Endothelial cell (in vitro differentiated cells): ENCODE measurements around the gene WDR18. TPM values are rescaled to one million over a fixed set of nuclear protein-coding genes. Genes with fewer than 3 reads are reported as not detected.

Experiments used
- DNase-seq: peaks from one replicate; pipeline ENCODE4 v3.0.0; 2021; ENCODE audit warnings: low spot score
- H3K27ac Mint-ChIP-seq: one replicate; pipeline ENCODE4 v1.8.0; 2021; ENCODE audit warnings: mixed read lengths, inconsistent platforms; ENCODE audit not compliant: unreplicated experiment
- H3K27me3 Mint-ChIP-seq: one replicate; pipeline ENCODE4 v1.8.0; 2021; ENCODE audit warnings: mild to moderate bottlenecking, moderate library complexity, mixed read lengths, inconsistent platforms; ENCODE audit not compliant: unreplicated experiment
- H3K36me3 Mint-ChIP-seq: one replicate; pipeline ENCODE4 v1.8.0; 2021; ENCODE audit warnings: mild to moderate bottlenecking, low read depth, mixed read lengths, inconsistent platforms; ENCODE audit not compliant: unreplicated experiment
- H3K4me1 Mint-ChIP-seq: one replicate; pipeline ENCODE4 v1.8.0; 2021; ENCODE audit warnings: mild to moderate bottlenecking, mixed read lengths, inconsistent platforms; ENCODE audit not compliant: unreplicated experiment
- H3K4me3 Mint-ChIP-seq: one replicate; pipeline ENCODE4 v1.8.0; 2021; ENCODE audit warnings: mild to moderate bottlenecking, mixed read lengths, inconsistent platforms; ENCODE audit not compliant: unreplicated experiment
- H3K9me3 Mint-ChIP-seq: one replicate; pipeline ENCODE4 v1.8.0; 2021; ENCODE audit warnings: mixed read lengths, inconsistent platforms; ENCODE audit not compliant: unreplicated experiment
- total RNA-seq: library from RNA; stranded (reverse); fragmentation: NEBNext Ultra II Directional; extraction: Animal tissue kit (Norgen Biotek cat#: 25700); gene quantifications from one replicate; pipeline ENCODE4 v1.2.1, GENCODE V29; 2021; ENCODE audit not compliant: unreplicated experiment
- TF ChIP-seq, protein P1 (sequence below): fragments of 200-600 bp; sonication (generic); IDR thresholded peaks from one replicate; pipeline ENCODE4 v1.5.0; 2021; ENCODE audit warnings: antibody characterized with exemption; ENCODE audit not compliant: unreplicated experiment

The WDR18 gene
- total RNA-seq, 1 donor from 2014 or later = 53.1 TPM

DNA sequence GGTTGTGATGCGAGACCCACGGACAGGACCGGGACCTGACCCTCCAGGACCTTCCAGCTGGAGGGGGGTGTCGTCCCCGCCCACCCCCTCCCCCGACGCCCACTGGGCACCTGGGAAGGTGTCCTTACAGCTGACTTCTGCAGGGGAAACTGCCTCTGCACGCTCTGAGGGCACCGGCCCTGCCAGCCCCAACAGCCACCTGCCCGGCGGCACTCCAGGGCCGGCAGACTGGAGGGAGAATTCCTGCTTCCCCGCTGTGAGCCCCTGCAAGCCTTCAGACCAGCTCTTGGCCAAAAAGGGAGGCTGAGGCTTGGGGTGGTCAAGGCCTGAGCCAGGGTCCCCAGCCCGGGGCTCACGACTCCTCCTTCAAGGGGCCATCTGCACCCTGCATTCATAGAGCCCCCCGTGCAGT lies 43.5 kb downstream of the WDR18 start:
- Mint-ChIP-seq H3K4me1 (peaks cover 5% of the 10 kb centered on the region), H3K27ac (no peak overlapping the region), H3K4me3 (peak overlapping the region; percentile 96), H3K36me3 (no peaks in the 10 kb centered on the region), H3K9me3 (no peaks in the 10 kb centered on the region), H3K27me3 (peaks cover 11% of the 10 kb centered on the region)
- TF ChIP-seq, protein P1, sequence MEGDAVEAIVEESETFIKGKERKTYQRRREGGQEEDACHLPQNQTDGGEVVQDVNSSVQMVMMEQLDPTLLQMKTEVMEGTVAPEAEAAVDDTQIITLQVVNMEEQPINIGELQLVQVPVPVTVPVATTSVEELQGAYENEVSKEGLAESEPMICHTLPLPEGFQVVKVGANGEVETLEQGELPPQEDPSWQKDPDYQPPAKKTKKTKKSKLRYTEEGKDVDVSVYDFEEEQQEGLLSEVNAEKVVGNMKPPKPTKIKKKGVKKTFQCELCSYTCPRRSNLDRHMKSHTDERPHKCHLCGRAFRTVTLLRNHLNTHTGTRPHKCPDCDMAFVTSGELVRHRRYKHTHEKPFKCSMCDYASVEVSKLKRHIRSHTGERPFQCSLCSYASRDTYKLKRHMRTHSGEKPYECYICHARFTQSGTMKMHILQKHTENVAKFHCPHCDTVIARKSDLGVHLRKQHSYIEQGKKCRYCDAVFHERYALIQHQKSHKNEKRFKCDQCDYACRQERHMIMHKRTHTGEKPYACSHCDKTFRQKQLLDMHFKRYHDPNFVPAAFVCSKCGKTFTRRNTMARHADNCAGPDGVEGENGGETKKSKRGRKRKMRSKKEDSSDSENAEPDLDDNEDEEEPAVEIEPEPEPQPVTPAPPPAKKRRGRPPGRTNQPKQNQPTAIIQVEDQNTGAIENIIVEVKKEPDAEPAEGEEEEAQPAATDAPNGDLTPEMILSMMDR = no peak
- no peak for DNase-seq

DNA sequence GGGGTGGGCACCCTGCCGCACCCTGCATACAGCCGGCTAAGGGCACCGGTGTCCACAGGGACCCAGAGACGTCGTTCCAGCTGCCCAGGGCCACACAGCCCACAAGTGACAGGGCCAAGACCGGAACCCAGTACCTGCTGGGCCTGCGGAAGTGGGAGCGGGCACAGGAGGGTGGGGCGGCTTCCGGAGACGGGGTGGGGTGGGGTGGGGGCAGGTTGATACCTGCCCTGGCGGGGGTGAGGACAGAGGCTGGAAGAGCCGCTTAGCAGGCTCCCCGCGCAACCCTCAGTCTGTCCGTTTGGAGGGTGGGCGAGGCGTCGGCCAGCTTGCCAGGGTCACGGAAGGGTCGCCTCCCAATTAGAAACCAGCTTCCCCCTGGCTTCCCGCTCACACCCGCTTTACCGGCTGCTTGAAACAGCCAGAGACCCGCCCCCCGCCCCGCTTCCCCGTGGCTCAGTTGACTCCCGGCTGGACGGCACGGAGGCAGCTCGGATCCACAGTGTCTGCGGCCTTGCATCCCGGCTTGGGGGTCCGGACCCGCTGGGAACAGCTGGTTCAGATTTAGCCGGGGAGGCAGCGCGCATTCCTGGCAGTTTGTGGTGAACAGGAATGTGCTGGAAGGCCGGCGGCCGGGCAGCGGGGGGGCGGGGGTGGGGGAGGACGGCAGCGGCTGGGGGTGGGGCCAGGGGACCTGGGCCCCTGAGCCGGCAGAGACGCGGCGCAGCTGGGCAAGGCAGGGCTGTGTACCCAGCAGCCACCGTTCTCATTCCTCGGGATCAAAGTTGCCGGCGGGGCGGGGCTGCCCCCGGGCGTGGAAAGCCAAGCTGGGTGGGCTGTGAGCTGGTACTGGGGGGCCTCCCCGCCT lies 44.1 kb downstream of the WDR18 start:
- H3K27me3 Mint-ChIP-seq = peaks cover 16% of the 10 kb centered on the region
- no peak overlapping the region for H3K27ac Mint-ChIP-seq
- peaks cover 5% of the 10 kb centered on the region for H3K4me1 Mint-ChIP-seq
- H3K4me3 Mint-ChIP-seq = peak overlapping the region; percentile 88
- peaks cover 2% of the 10 kb centered on the region for H3K36me3 Mint-ChIP-seq
- no peaks in the 10 kb centered on the region for H3K9me3 Mint-ChIP-seq
- TF ChIP-seq, protein P1 = no peak
- DNase-seq = peak; percentile 60

DNA sequence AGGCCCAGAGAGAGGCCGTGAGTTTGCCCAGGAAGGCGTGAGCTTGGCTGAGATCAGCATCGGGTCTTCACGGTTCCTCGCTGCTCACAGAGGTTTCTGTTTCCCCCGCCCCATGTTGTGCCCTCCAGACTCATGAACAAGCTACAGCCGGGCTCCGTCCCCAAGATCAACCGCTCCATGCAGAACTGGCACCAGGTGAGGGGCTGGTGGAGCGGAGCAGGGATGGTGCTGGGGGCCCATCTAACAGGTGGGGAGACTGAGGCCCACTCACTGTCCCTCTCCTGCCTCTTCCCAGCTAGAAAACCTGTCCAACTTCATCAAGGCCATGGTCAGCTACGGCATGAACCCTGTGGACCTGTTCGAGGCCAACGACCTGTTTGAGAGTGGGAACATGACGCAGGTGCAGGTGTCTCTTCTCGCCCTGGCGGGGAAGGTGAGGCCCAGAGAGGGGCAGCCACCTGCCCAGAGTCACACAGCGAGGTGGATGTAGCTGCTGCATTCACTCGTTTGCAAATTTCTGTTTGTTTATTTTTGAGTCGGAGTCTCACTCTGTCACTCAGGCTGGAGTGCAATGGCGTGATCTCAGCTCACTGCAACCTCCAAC lies 48.2 kb downstream of the WDR18 start:
- H3K27me3 Mint-ChIP-seq = peaks cover 23% of the 10 kb centered on the region
- DNase-seq = no peak
- peaks cover 13% of the 10 kb centered on the region for H3K36me3 Mint-ChIP-seq
- H3K4me1 Mint-ChIP-seq = peaks cover 5% of the 10 kb centered on the region
- H3K9me3 Mint-ChIP-seq = no peaks in the 10 kb centered on the region
- H3K27ac Mint-ChIP-seq = no peak overlapping the region
- TF ChIP-seq, protein P1 = no peak
- peak overlapping the region; percentile 42 for H3K4me3 Mint-ChIP-seq

DNA sequence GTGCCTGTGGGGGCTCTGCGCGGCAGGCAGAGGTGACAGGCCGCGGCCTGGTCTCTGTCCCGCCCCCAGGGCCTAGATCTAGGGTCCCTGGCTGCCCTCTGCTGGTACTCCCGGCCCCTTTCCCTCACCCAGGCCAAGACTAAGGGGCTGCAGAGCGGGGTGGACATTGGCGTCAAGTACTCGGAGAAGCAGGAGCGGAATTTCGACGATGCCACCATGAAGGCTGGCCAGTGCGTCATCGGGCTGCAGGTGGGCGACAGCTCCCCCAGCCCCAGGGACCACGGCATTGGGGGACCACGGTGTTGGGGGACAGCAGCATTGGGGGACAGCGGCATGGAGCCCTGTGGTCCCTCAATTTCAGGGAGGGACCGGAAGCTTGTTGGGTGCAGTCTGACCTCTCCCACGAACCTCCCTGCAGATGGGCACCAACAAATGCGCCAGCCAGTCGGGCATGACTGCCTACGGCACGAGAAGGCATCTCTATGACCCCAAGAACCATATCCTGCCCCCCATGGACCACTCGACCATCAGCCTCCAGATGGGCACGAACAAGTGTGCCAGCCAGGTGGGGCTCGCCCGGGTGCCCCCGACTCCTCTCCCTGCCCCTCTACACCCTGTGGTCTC lies 52.0 kb downstream of the WDR18 start:
- H3K27me3 Mint-ChIP-seq = peaks cover 36% of the 10 kb centered on the region
- DNase-seq = no peak
- H3K36me3 Mint-ChIP-seq = peaks cover 32% of the 10 kb centered on the region
- TF ChIP-seq, protein P1 = no peak
- H3K27ac Mint-ChIP-seq = no peak overlapping the region
- peaks cover 17% of the 10 kb centered on the region for H3K4me1 Mint-ChIP-seq
- no peaks in the 10 kb centered on the region for H3K9me3 Mint-ChIP-seq
- peak overlapping the region; percentile 74 for H3K4me3 Mint-ChIP-seq

DNA sequence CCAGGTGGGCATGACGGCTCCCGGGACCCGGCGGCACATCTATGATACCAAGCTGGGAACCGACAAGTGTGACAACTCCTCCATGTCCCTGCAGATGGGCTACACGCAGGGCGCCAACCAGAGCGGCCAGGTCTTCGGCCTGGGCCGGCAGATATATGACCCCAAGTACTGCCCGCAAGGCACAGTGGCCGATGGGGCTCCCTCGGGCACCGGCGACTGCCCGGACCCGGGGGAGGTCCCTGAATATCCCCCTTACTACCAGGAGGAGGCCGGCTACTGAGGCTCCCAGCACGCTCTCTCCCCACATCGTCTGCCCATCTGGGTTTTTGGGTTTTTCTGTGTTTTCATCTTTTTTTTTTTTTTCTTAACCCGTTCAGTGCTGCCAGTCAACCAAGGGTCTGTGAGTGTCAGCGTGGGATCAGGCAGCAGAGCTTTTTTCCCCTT lies 53.5 kb downstream of the WDR18 start:
- Mint-ChIP-seq H3K27ac (no peak overlapping the region), H3K9me3 (no peaks in the 10 kb centered on the region), H3K4me3 (peak overlapping the region; percentile 2), H3K27me3 (peaks cover 35% of the 10 kb centered on the region), H3K36me3 (peaks cover 32% of the 10 kb centered on the region), H3K4me1 (peaks cover 17% of the 10 kb centered on the region)
- no peak for DNase-seq
- TF ChIP-seq, protein P1 = no peak
